ENCODE data around the gene PMIS2.

DNA sequence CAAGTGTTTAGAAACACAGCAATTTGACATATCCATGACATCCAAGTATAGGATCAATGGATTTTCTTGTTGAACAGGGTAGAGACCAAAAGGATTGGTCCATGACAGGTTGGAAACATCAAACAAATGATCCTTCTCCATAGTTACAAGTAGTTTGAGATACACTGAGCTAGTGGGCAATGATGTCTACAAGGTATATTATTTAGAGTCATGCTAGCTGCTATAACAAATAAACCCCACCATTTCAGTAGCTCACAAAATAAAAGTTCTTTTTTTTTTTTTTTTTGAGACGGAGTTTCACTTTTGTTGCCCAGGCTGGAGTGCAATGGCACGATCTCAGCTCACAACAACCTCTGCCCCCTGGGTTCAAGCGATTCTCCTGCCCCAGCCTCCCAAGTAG lies 21.7 kb downstream of the PMIS2 start:
- no peak for TF ChIP-seq CTCF (IDR thresholded peaks at IDR 0.05)
- TF ChIP-seq POLR2A (IDR thresholded peaks at IDR 0.05): no peak
